ENCODE results near the gene PDE4D.

DNA sequence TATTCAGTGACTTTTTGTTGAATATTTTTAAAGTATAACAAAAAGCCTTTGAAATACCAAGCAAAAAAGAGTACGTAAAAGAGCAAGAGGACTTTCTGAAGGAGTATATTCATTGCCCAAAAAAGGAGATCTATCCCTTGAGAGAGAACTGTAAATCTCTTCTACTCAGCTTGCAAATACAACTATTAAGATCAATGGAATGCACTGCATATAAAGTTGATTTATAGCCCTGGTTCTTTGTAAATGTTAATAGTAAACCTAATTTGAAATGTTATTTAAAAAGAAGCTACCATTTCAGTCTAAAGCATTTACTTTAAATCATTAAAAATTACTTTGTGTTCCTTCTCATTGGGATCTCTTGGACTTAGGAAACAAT lies 168.1 kb downstream of the PDE4D start:
- TF ChIP-seq, protein P1, sequence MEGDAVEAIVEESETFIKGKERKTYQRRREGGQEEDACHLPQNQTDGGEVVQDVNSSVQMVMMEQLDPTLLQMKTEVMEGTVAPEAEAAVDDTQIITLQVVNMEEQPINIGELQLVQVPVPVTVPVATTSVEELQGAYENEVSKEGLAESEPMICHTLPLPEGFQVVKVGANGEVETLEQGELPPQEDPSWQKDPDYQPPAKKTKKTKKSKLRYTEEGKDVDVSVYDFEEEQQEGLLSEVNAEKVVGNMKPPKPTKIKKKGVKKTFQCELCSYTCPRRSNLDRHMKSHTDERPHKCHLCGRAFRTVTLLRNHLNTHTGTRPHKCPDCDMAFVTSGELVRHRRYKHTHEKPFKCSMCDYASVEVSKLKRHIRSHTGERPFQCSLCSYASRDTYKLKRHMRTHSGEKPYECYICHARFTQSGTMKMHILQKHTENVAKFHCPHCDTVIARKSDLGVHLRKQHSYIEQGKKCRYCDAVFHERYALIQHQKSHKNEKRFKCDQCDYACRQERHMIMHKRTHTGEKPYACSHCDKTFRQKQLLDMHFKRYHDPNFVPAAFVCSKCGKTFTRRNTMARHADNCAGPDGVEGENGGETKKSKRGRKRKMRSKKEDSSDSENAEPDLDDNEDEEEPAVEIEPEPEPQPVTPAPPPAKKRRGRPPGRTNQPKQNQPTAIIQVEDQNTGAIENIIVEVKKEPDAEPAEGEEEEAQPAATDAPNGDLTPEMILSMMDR (conservative IDR thresholded peaks at IDR 0.05; ENCODE audit: low read length), result no peak
- no peak for TF ChIP-seq EZH2phosphoT487 (IDR thresholded peaks at IDR 0.05; ENCODE audit: borderline replicate concordance, low read depth, low read length)
